Sciatic nerve (tissue), 2 donors: ENCODE results near the gene BCL6B. TPM values are rescaled to one million over a fixed set of nuclear protein-coding genes. Genes with fewer than 3 reads are reported as not detected.
"Not testable (repeated sequence)": the region's sequence is repeated elsewhere in the genome, so short reads cannot be mapped to it uniquely, and the experiment has no call there.

Experiments
- ATAC-seq: fragments of 200-7000 bp; cut with Tn5 transposase; one replicate; pipeline ENCODE4 v1.9.1; 2020; ENCODE audit warnings: mild to moderate bottlenecking, moderate library complexity
- DNase-seq: peaks from one replicate; pipeline ENCODE4 v3.0.0-alpha.2; 2020; ENCODE audit warnings: low spot score
- intact Hi-C: fragments of 100-400 bp; cut with DNase I; formaldehyde crosslinking; loops from one replicate; pipeline ENCODE4 v1.14.2; 2022
- total RNA-seq: library from RNA; stranded (reverse); fragmentation: NEBNext Ultra II Directional; extraction: Animal tissue kit (Norgen Biotek cat#: 25700); gene quantifications from one replicate; pipeline ENCODE4 v1.2.1, GENCODE V29; 2021
- donor health status: DM: no; HTN: no; CAD: no.
- donor health status: DM: no; HTN: no; CAD: no.

BCL6B gene
- total RNA-seq, 1 donor from 2014 or later = 24.5 TPM

GRCh38 chr17:7043497-7044198 is 20.8 kb downstream of the BCL6B start, which contains the start of gene SLC16A11:
TSS of gene SLC16A11 (minus strand) at chr17:7044092. CDS start at chr17:7043513, 579 bp downstream.
- intact Hi-C loops = no loop called here
- peak; percentile 53 for ATAC-seq
- no peak for DNase-seq

DNA sequence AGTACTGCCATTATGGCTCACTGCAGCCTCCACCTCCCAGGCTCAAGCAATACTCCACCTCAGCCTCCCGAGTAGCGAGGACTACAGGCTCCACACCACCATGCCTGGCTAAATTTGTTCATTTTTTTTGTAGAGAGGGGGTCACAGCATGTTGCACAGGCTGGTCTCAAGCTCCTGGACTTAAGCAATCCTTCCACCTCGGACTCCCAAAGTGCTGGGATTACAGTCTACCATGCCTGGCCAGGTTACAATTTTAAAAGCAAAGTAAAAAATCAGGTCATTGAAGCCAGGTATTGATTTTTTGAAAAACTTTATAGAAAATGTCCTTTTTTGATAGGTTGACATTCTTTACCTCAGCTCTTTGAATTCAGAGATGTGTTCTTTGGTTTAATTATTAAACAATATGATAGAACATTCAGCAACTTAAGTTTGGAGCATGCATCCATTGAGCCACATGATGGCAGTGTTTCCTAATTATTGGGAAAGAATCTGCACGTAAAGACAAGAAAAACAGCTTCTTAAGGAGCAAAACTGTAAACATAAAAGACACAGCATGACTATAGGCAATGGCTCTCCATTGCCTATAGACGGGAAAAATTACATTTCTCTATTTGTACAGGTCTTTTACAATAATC is 22.8 kb downstream of the BCL6B start:
- peak; percentile 60 for ATAC-seq
- no peak for DNase-seq
- intact Hi-C loops = loop anchor here (5.0 kb wide), 1 partner anchor 92 kb away; no protein-coding TSS in a partner anchor

GRCh38 chr17:7046127-7046724 is 23.4 kb downstream of the BCL6B start:
- DNase-seq = no peak
- intact Hi-C loops = loop anchor here (5.0 kb wide), 1 partner anchor 91 kb away; no protein-coding TSS in a partner anchor
- ATAC-seq = peak; percentile 5

GRCh38 chr17:7046725-7047397 is 24.0 kb downstream of the BCL6B start:
- DNase-seq, ATAC-seq: not testable (repeated sequence)
- intact Hi-C loops = loop anchor here (5.0 kb wide), 1 partner anchor 90 kb away; no protein-coding TSS in a partner anchor

GRCh38 chr17:7047566-7047965 is 24.7 kb downstream of the BCL6B start:
- no peak for DNase-seq
- no peak for ATAC-seq
- intact Hi-C loops = loop anchor here (5.0 kb wide), 1 partner anchor 90 kb away; no protein-coding TSS in a partner anchor

GRCh38 chr17:7048968-7049367 is 26.1 kb downstream of the BCL6B start:
- ATAC-seq (no peak), DNase-seq (no peak)
- intact Hi-C loops = loop anchor here (5.0 kb wide), 1 partner anchor 88 kb away; no protein-coding TSS in a partner anchor

- intact Hi-C loops, ATAC-seq, DNase-seq: not testable (repeated sequence)
Observed at GRCh38 chr17:7050583-7050982, 27.7 kb downstream of the BCL6B start.

DNA sequence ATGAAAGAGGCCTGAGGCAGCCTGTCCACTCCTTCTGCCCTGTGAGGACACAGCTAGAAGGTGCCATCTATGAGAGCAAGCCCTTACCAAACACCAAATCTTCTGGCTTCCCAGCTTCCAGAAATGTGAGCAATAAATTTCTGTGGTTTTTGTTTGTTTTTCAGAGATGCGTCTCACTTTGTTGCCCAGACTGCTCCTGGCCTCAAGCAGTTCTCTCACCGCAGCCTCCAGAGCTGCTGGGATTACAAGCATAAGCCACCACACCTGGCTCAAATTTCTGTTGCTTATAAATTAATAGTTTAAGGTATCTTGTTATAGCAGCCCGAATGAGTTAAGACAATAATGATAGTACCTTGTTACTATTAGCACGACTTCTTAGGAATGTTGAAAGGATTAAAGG is 33.5 kb downstream of the BCL6B start:
- no peak for DNase-seq
- ATAC-seq = no peak
- intact Hi-C loops = no loop called here

- intact Hi-C loops = no loop called here
- ATAC-seq = no peak
Observed at GRCh38 chr17:7058831-7059447, 36.1 kb downstream of the BCL6B start.

DNA sequence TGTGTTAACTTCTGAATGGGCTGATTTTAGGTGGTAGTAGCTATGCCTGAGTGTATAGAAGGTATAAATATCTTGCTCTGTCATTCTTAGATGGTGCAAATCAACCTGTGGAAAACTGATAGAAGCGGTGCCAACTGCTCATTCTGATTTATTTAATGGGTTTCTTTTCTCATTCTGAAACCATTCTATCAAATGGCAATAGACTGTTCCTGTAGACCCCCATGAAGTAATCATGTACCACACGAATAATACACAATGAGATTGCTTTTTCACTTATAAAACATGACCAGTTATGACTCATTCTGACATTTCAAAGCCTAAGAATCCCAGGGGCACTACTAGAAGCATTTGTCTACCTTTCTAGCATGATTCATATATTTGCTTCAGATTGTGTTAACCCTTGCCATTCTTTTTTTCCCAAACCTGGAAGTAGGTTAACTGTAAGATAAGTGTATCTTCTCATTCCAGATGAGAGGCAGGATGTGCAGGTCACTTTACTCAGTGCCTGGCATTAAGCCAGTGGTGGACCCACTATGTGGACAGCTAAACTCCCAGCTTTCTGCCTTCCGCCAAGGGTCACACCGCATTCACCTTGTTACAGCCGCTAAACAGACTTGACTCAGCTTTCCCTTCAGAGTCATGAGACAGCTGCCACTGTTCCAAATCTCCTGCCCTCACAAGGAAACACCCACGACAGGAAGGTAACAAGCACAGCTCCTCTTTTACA is 37.5 kb downstream of the BCL6B start:
- DNase-seq (no peak), ATAC-seq (no peak)
- intact Hi-C loops = no loop called here

More at GRCh38 chr17:7058831-7059447, 36.1 kb downstream of the BCL6B start:
- no peak for DNase-seq

DNA sequence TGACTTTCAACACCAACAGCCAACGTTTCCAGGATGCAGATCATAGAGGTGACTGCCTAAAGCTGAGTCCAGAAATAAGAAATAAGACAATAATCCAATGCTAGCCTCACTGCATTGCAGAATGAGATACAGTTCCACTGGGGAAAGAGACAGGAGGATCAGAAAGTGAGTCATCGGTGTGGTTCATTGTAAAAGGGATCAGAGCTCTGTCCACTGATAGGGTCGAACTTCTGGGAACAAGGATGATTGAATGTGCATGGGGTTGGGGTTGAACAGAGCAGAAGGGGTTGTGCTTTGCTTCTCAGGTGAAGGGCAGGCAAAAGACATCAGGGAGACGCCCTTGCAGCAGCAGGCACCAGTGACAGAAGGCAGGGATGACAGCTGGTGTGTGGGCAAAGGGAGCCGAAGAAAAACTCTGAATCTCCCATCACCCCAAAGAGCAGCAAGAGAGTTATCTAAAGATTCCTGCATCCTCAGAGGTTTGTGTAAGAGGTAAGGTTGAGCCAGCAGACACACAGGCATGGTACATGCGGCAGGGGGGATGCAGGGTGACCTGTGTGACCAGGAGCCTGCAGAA is 40.8 kb downstream of the BCL6B start:
- intact Hi-C loops = no loop called here
- DNase-seq (no peak), ATAC-seq (no peak)

GRCh38 chr17:7064261-7064660 is 41.4 kb downstream of the BCL6B start:
- ATAC-seq = no peak
- intact Hi-C loops = no loop called here
- no peak for DNase-seq

GRCh38 chr17:7067198-7067597 is 44.3 kb downstream of the BCL6B start:
- intact Hi-C loops = no loop called here
- ATAC-seq (no peak), DNase-seq (no peak)

GRCh38 chr17:7068268-7068667 is 45.4 kb downstream of the BCL6B start:
- ATAC-seq = no peak
- intact Hi-C loops = no loop called here
- DNase-seq = no peak

GRCh38 chr17:7070712-7071111 is 47.9 kb downstream of the BCL6B start:
- intact Hi-C loops = no loop called here
- no peak for DNase-seq
- no peak for ATAC-seq

DNA sequence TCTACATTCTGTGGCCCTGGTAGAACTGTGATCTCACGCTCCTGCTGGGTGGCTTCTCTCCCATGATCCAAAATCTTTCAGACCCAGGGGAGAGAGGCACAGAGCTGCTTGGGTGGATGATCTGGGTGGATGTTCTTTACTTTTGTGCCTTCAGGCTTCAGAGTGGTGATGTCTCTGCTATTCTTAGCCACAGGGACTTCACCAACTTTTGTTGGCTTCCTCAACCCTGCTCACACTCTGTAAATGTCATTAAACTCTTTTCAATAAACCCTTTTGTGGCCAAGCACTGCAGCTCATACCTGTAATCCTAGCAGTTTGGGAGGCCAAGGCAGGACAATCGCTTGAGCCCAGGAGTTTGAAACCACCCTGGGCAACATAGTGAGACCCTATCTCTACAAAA is 49.6 kb downstream of the BCL6B start:
- intact Hi-C loops = no loop called here
- no peak for ATAC-seq
- no peak for DNase-seq

DNA sequence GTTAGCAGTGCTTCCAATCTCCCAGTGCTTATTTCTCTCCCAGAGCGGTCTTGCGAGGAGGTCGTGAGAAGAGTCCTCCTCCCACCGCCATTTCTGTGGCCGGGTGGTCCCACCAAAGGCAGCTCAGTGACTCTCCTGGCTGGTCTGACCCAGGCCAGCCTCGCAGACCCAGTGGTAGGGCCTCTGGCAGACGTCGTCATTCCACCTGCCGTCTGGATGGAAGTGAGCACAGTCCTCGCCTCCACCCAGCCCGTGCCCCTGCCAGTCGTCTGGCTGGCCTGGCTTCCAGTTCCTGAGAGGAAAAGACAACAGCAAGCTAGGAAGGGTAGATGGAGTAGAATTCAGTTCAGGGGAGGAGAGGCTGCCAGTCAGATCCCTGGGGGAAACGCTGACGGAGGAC is 52.1 kb downstream of the BCL6B start:
- no peak for DNase-seq
- ATAC-seq = no peak
- intact Hi-C loops = no loop called here
